ENCODE data around the gene CEP83.

The CEP83 gene, protein sequence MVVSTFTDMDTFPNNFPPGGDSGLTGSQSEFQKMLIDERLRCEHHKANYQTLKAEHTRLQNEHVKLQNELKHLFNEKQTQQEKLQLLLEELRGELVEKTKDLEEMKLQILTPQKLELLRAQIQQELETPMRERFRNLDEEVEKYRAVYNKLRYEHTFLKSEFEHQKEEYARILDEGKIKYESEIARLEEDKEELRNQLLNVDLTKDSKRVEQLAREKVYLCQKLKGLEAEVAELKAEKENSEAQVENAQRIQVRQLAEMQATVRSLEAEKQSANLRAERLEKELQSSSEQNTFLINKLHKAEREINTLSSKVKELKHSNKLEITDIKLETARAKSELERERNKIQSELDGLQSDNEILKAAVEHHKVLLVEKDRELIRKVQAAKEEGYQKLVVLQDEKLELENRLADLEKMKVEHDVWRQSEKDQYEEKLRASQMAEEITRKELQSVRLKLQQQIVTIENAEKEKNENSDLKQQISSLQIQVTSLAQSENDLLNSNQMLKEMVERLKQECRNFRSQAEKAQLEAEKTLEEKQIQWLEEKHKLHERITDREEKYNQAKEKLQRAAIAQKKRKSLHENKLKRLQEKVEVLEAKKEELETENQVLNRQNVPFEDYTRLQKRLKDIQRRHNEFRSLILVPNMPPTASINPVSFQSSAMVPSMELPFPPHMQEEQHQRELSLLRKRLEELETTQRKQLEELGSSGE

GRCh38 chr12:94459728-94460615, at the start of gene CEP83:
Gene CEP83 (minus strand): TSS chr12:94459867. CDS start chr12:94412490, 47,377 bp downstream.
- peaks cover 23% of the 10 kb centered on the region for H3K79me2 ChIP-seq (ENCODE audit: control insufficient read depth, insufficient read depth, low read length, unreplicated experiment)
- peak within 1 kb of the TSS; percentile 68 for H3K27ac ChIP-seq (ENCODE audit: low read depth, low read length)
- H3K27me3 ChIP-seq (ENCODE audit: insufficient read depth, low read length), result no peaks in the 10 kb centered on the region
- peak within 1 kb of the TSS; percentile 77 for H2AFZ ChIP-seq (ENCODE audit: low read length, unreplicated experiment)
- no peaks in the 10 kb centered on the region for H3K36me3 ChIP-seq (ENCODE audit: insufficient read depth, low read length)
- peak within 1 kb of the TSS; percentile 82 for H3K4me3 ChIP-seq (ENCODE audit: low read depth, low read length)
- peaks cover 13% of the 10 kb centered on the region for H3K4me1 ChIP-seq (ENCODE audit: control insufficient read depth, insufficient read depth, low read length, unreplicated experiment)

GRCh38 chr12:94509317-94509716, 49.6 kb upstream of the CEP83 start:
- Histone ChIP-seq H3K27me3 (ENCODE audit: insufficient read depth, low read length) (peaks cover 68% of the 10 kb centered on the region), H3K4me1 (ENCODE audit: control insufficient read depth, insufficient read depth, low read length, unreplicated experiment) (no peaks in the 10 kb centered on the region), H3K79me2 (ENCODE audit: control insufficient read depth, insufficient read depth, low read length, unreplicated experiment) (no peaks in the 10 kb centered on the region), H3K4me3 (ENCODE audit: low read depth, low read length) (no peak overlapping the region), H3K36me3 (ENCODE audit: insufficient read depth, low read length) (no peaks in the 10 kb centered on the region), H2AFZ (ENCODE audit: low read length, unreplicated experiment) (no peak overlapping the region), H3K27ac (ENCODE audit: low read depth, low read length) (no peak overlapping the region)

DNA sequence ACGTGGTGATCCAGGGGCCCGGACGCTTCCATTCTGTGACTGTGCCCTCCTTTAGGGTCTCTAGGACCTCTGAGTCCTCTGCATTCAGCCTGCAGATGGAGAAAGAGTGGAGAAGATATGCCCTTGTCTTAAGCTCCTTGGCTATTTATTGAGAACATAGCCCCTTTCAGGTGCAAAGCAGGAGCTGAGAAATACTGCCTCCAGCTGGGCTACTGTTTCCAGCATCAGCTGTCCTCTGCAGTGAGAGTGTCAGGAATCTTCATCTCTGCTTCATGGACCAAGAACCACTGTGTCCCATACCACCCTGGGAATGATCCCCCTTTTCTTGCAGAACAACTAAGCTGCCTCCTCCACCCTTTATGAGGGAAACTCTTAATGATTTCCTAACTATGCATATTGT, 47.8 kb upstream of the CEP83 start:
- Histone ChIP-seq H3K4me3 (ENCODE audit: low read depth, low read length) (no peak overlapping the region), H2AFZ (ENCODE audit: low read length, unreplicated experiment) (no peak overlapping the region), H3K4me1 (ENCODE audit: control insufficient read depth, insufficient read depth, low read length, unreplicated experiment) (no peaks in the 10 kb centered on the region), H3K79me2 (ENCODE audit: control insufficient read depth, insufficient read depth, low read length, unreplicated experiment) (no peaks in the 10 kb centered on the region), H3K27ac (ENCODE audit: low read depth, low read length) (no peak overlapping the region), H3K36me3 (ENCODE audit: insufficient read depth, low read length) (no peaks in the 10 kb centered on the region), H3K27me3 (ENCODE audit: insufficient read depth, low read length) (peaks cover 73% of the 10 kb centered on the region)

GRCh38 chr12:94504386-94504785, 44.7 kb upstream of the CEP83 start:
- Histone ChIP-seq H3K4me1 (ENCODE audit: control insufficient read depth, insufficient read depth, low read length, unreplicated experiment) (no peaks in the 10 kb centered on the region), H3K27ac (ENCODE audit: low read depth, low read length) (no peak overlapping the region), H3K36me3 (ENCODE audit: insufficient read depth, low read length) (no peaks in the 10 kb centered on the region), H2AFZ (ENCODE audit: low read length, unreplicated experiment) (no peak overlapping the region), H3K79me2 (ENCODE audit: control insufficient read depth, insufficient read depth, low read length, unreplicated experiment) (no peaks in the 10 kb centered on the region), H3K27me3 (ENCODE audit: insufficient read depth, low read length) (peaks cover 52% of the 10 kb centered on the region), H3K4me3 (ENCODE audit: low read depth, low read length) (no peak overlapping the region)

DNA sequence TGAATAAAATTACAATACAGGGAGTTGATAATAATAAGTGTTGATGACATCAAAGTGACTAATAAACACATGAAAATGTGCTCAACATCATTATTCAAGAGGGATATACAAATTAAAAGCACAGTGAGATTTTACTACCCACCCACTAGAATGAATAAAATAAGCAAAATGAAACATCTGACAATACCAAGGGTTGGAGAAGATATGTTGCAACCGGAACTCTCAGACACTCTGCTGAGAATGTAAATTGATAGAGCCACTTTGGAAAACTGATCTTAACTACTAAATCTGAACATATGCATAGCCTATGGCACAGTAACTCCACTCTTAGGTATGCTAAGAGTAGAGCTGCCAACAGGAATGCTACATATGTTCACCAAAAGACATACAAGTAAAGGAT, 44.0 kb upstream of the CEP83 start:
- Histone ChIP-seq H3K27ac (ENCODE audit: low read depth, low read length) (no peak overlapping the region), H3K4me3 (ENCODE audit: low read depth, low read length) (no peak overlapping the region), H2AFZ (ENCODE audit: low read length, unreplicated experiment) (no peak overlapping the region)

DNA sequence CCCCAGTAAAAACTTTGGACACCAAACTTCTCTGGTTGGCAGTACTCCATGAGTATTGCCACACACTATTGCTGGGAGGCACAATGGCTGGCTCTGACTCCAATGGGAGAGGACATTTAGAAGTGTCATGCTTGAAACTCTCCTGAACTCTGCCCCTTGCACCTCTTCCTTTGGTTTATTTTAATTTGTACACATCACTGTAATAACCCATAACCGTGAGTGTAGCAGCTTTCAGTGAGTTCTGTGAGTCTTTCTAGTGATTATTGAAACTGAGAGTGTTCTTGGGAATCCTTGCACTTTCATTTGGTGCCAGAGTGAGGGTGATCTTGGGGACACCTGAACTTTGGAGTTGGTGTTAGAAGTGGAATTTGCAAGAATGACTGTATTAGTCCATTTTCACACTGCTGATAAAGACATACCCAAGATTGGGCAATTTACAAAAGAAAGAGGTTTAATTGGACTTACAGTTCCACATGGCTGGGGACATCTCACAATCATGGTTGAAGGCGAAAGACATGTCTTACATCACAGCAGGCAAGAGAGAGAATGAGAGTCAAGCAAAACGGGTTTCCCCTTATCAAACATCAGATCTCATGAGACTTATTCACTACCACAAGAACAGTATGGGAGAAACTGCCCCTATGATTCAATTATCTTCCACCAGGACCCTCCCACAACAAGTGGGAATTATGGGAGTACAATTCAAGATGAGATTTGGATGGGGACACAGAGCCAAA, 41.3 kb upstream of the CEP83 start:
- H3K27me3 ChIP-seq (ENCODE audit: insufficient read depth, low read length), result peaks cover 41% of the 10 kb centered on the region
- H3K4me3 ChIP-seq (ENCODE audit: low read depth, low read length), result no peak overlapping the region
- H3K4me1 ChIP-seq (ENCODE audit: control insufficient read depth, insufficient read depth, low read length, unreplicated experiment), result no peaks in the 10 kb centered on the region
- H3K79me2 ChIP-seq (ENCODE audit: control insufficient read depth, insufficient read depth, low read length, unreplicated experiment), result no peaks in the 10 kb centered on the region
- no peak overlapping the region for H2AFZ ChIP-seq (ENCODE audit: low read length, unreplicated experiment)
- no peak overlapping the region for H3K27ac ChIP-seq (ENCODE audit: low read depth, low read length)
- H3K36me3 ChIP-seq (ENCODE audit: insufficient read depth, low read length), result no peaks in the 10 kb centered on the region

More for the DNA sequence above, 44.0 kb upstream of the CEP83 start:
- Histone ChIP-seq H3K4me1 (ENCODE audit: control insufficient read depth, insufficient read depth, low read length, unreplicated experiment) (no peaks in the 10 kb centered on the region), H3K27me3 (ENCODE audit: insufficient read depth, low read length) (peaks cover 52% of the 10 kb centered on the region), H3K36me3 (ENCODE audit: insufficient read depth, low read length) (no peaks in the 10 kb centered on the region), H3K79me2 (ENCODE audit: control insufficient read depth, insufficient read depth, low read length, unreplicated experiment) (no peaks in the 10 kb centered on the region)

- Histone ChIP-seq H3K36me3 (ENCODE audit: insufficient read depth, low read length) (no peaks in the 10 kb centered on the region), H3K27me3 (ENCODE audit: insufficient read depth, low read length) (peaks cover 31% of the 10 kb centered on the region), H3K79me2 (ENCODE audit: control insufficient read depth, insufficient read depth, low read length, unreplicated experiment) (no peaks in the 10 kb centered on the region), H3K4me3 (ENCODE audit: low read depth, low read length) (no peak overlapping the region), H3K27ac (ENCODE audit: low read depth, low read length) (no peak overlapping the region), H3K4me1 (ENCODE audit: control insufficient read depth, insufficient read depth, low read length, unreplicated experiment) (no peaks in the 10 kb centered on the region), H2AFZ (ENCODE audit: low read length, unreplicated experiment) (no peak overlapping the region)
These were observed 39.0 kb upstream of the CEP83 start for GRCh38 chr12:94498698-94499097.

- peaks cover 26% of the 10 kb centered on the region for H3K27me3 ChIP-seq (ENCODE audit: insufficient read depth, low read length)
- H2AFZ ChIP-seq (ENCODE audit: low read length, unreplicated experiment), result no peak overlapping the region
- no peaks in the 10 kb centered on the region for H3K79me2 ChIP-seq (ENCODE audit: control insufficient read depth, insufficient read depth, low read length, unreplicated experiment)
- H3K27ac ChIP-seq (ENCODE audit: low read depth, low read length), result no peak overlapping the region
- no peaks in the 10 kb centered on the region for H3K4me1 ChIP-seq (ENCODE audit: control insufficient read depth, insufficient read depth, low read length, unreplicated experiment)
- no peak overlapping the region for H3K4me3 ChIP-seq (ENCODE audit: low read depth, low read length)
- H3K36me3 ChIP-seq (ENCODE audit: insufficient read depth, low read length), result no peaks in the 10 kb centered on the region
These were observed 38.4 kb upstream of the CEP83 start for GRCh38 chr12:94498073-94498472.

DNA sequence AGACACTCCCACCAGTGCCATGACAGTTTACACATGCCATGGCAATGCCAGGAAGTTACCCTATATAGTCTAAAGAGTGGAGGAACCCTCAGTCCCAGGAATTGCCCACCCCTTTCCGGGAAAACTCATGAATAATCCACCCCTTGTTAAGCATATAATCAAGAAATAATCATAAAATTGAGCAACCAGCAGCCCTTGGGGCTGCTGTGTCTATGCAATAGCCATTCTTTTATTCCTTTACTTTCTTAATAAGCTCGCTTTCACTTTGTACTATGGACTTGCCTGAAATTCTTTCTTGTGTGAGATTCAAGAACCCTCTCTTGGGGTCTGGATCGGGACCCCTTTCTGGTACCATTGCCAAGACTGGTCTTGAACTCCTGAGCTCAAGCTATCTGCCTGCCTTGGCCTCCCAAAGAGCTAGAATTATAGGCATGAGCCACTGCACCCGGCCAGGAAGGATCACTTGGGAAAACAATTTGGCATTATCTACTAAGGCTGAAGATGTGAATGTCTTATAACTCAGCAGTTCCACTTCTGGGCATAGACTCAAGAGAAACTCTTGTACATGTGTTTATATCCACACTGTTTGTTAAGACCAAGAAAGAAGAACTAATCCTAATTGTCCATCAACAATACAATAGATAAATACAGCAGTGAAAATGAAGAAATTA, 35.9 kb upstream of the CEP83 start:
- H3K27ac ChIP-seq (ENCODE audit: low read depth, low read length), result no peak overlapping the region
- H3K4me1 ChIP-seq (ENCODE audit: control insufficient read depth, insufficient read depth, low read length, unreplicated experiment), result no peaks in the 10 kb centered on the region
- no peaks in the 10 kb centered on the region for H3K36me3 ChIP-seq (ENCODE audit: insufficient read depth, low read length)
- peaks cover 38% of the 10 kb centered on the region for H3K27me3 ChIP-seq (ENCODE audit: insufficient read depth, low read length)
- no peak overlapping the region for H2AFZ ChIP-seq (ENCODE audit: low read length, unreplicated experiment)
- no peak overlapping the region for H3K4me3 ChIP-seq (ENCODE audit: low read depth, low read length)
- no peaks in the 10 kb centered on the region for H3K79me2 ChIP-seq (ENCODE audit: control insufficient read depth, insufficient read depth, low read length, unreplicated experiment)
